ENCODE data around the gene LSS.

GRCh38 chr21:46213620-46214286, 14.8 kb downstream of the LSS start:
- TF ChIP-seq EZH2 (optimal IDR thresholded peaks at IDR 0.05; ENCODE audit: low read depth, low read length): no peak
- no peak for TF ChIP-seq EZH2phosphoT487 (IDR thresholded peaks at IDR 0.05; ENCODE audit: low read length)
- TF ChIP-seq, protein P1, sequence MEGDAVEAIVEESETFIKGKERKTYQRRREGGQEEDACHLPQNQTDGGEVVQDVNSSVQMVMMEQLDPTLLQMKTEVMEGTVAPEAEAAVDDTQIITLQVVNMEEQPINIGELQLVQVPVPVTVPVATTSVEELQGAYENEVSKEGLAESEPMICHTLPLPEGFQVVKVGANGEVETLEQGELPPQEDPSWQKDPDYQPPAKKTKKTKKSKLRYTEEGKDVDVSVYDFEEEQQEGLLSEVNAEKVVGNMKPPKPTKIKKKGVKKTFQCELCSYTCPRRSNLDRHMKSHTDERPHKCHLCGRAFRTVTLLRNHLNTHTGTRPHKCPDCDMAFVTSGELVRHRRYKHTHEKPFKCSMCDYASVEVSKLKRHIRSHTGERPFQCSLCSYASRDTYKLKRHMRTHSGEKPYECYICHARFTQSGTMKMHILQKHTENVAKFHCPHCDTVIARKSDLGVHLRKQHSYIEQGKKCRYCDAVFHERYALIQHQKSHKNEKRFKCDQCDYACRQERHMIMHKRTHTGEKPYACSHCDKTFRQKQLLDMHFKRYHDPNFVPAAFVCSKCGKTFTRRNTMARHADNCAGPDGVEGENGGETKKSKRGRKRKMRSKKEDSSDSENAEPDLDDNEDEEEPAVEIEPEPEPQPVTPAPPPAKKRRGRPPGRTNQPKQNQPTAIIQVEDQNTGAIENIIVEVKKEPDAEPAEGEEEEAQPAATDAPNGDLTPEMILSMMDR (IDR thresholded peaks at IDR 0.05; ENCODE audit: low read length): no peak

All from MM.1S (cell line).